ENCODE data around the gene MSI2. TPM values are rescaled to one million over a fixed set of nuclear protein-coding genes. Genes with fewer than 3 reads are reported as not detected.

The MSI2 gene
- total RNA-seq, 6 experiments from 2014 or later = 12.0 to 22.6 (median 19.4) TPM

DNA sequence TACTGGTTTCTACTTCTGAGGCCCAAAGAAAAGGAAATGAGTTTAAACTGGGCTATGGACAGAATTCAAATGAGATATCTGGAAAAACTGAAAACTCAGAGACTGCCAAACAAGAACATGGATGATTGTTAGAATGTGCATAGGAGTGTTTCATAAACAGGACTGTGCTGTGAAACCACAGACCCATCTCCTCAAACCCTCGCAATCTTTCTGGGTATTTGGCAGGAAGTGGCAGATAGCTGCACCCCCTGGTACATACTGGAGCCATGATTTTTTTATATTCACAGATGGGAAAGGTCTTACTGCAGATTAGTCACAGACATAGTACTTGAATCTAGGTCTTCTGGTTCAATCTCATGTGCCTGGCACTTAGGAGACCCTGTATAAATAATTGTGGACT lies 343.8 kb downstream of the MSI2 start:
- ATAC-seq = peak in 2 of 4 donors; percentile 18 to 41
- Histone ChIP-seq H3K27me3 (no peaks in the 10 kb centered on the region), H3K4me3 (no peak overlapping the region), H3K9me3 (no peaks in the 10 kb centered on the region), H3K4me1 (no peaks in the 10 kb centered on the region), H3K36me3 (no peaks in the 10 kb centered on the region), H3K27ac (no peak overlapping the region)
- TF ChIP-seq, protein P1, sequence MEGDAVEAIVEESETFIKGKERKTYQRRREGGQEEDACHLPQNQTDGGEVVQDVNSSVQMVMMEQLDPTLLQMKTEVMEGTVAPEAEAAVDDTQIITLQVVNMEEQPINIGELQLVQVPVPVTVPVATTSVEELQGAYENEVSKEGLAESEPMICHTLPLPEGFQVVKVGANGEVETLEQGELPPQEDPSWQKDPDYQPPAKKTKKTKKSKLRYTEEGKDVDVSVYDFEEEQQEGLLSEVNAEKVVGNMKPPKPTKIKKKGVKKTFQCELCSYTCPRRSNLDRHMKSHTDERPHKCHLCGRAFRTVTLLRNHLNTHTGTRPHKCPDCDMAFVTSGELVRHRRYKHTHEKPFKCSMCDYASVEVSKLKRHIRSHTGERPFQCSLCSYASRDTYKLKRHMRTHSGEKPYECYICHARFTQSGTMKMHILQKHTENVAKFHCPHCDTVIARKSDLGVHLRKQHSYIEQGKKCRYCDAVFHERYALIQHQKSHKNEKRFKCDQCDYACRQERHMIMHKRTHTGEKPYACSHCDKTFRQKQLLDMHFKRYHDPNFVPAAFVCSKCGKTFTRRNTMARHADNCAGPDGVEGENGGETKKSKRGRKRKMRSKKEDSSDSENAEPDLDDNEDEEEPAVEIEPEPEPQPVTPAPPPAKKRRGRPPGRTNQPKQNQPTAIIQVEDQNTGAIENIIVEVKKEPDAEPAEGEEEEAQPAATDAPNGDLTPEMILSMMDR (IDR thresholded peaks at IDR 0.05) = no peak
- no peak for TF ChIP-seq POLR2A (IDR thresholded peaks at IDR 0.05)
- 42% methylated on average over 1 of the region's 1 CpG for WGBS (ENCODE audit: insufficient coverage, low coverage, low lambda C conversion rate, missing lambda C conversion rate)
- intact Hi-C loops (cut with DNase I) = no loop called here
- DNase-seq = no peak

DNA sequence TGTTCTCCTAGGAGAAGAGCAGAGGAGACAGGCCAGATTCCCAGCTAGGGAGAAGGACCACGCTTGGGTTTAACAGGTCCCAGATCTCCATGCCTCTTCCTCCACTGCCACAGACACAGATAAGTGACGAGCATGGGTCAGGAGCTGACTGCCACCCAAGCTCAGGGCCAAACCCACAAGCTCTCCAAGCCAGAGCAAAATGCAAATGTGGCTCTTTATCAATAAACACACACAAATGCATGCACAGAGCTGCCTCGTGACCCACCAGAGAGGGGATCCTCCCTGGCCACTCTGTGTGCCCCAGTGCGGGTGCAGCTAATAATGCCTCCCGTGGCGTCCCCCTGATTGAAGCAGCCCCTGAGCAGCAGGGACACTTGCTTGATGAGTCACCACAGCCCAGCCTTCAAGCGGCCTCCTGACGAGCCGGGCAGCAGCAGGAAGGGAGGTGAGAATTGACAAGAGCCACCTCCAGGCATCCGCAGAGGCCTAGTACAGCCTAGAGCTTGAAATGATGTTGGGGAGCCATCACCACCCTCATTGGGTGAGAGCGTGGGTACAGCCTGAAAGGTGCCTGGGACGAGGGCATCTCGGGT lies 344.9 kb downstream of the MSI2 start:
- Histone ChIP-seq H3K4me3 (no peak overlapping the region), H3K4me1 (no peaks in the 10 kb centered on the region), H3K9me3 (no peaks in the 10 kb centered on the region), H3K27ac (peak overlapping the region in 1 of 3 donors; percentile 4), H3K36me3 (no peaks in the 10 kb centered on the region), H3K27me3 (no peaks in the 10 kb centered on the region)
- WGBS (ENCODE audit: insufficient coverage, low coverage, low lambda C conversion rate, missing lambda C conversion rate) = 100% methylated on average over 1 of the region's 13 CpGs
- ATAC-seq (no peak), DNase-seq (no peak)
- no peak for TF ChIP-seq POLR2A (IDR thresholded peaks at IDR 0.05)
- TF ChIP-seq, protein P1 (IDR thresholded peaks at IDR 0.05) = no peak
- intact Hi-C loops (cut with DNase I) = no loop called here

DNA sequence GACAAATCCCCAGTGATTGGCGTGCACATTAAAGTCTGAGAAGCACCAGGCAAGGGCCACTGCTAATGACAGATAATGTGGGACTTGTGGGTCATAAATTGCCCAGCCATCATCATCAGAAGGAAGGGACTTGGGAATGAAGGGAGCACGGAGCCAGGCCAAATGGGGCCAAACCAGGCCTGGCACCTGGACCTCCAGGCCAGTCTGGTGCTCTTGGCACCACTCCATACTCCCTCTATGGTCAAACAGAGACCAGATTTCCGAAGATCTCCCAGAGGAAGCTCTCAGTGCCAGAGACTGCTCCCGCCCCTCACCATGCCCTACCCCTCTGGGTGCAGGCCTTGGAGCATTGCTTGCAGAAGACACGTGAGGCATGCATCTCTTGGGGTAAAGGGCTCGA lies 346.6 kb downstream of the MSI2 start:
- ATAC-seq = no peak
- intact Hi-C loops (cut with DNase I) = no loop called here
- Histone ChIP-seq H3K9me3 (no peaks in the 10 kb centered on the region), H3K27ac (no peak overlapping the region), H3K36me3 (no peaks in the 10 kb centered on the region), H3K4me1 (no peaks in the 10 kb centered on the region), H3K4me3 (no peak overlapping the region), H3K27me3 (no peaks in the 10 kb centered on the region)
- no peak for DNase-seq
- 86% methylated on average over 1 of the region's 6 CpGs for WGBS (ENCODE audit: insufficient coverage, low coverage, low lambda C conversion rate, missing lambda C conversion rate)
- TF ChIP-seq, protein P1 (IDR thresholded peaks at IDR 0.05) = no peak
- TF ChIP-seq POLR2A (IDR thresholded peaks at IDR 0.05) = no peak

DNA sequence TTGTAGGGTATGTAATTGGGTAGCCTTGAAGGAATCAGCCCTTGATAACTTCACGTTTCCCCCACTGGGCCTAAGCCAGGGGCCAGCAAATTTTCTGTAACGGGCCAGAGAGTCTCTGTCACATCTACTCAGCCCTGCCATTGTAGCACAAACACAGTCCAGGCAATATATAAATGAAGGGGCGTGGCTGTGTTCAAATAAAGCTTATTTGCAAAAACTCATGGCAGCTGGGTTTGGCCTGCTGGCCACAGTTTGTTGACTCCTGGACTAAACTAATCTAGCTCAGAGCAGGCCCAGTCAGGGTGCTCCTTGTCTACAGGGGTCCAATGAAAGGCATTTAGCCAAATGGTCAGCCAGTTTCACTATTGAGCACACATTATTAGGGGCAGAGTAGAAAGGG lies 347.2 kb downstream of the MSI2 start:
- intact Hi-C loops (cut with DNase I) = no loop called here
- Histone ChIP-seq H3K4me1 (no peaks in the 10 kb centered on the region), H3K4me3 (no peak overlapping the region), H3K36me3 (no peaks in the 10 kb centered on the region), H3K9me3 (no peaks in the 10 kb centered on the region), H3K27me3 (no peaks in the 10 kb centered on the region), H3K27ac (no peak overlapping the region)
- no peak for DNase-seq
- 88% methylated on average over 3 of the region's 3 CpGs for WGBS (ENCODE audit: insufficient coverage, low coverage, low lambda C conversion rate, missing lambda C conversion rate)
- no peak for ATAC-seq
- TF ChIP-seq POLR2A (IDR thresholded peaks at IDR 0.05) = no peak
- TF ChIP-seq, protein P1 (IDR thresholded peaks at IDR 0.05) = no peak

Measured in right lobe of liver (tissue), 6 donors.